Loucy (cell line): ENCODE measurements around the gene KIFC1.

Experiments used
- H2AFZ ChIP-seq: fragments of 200-600 bp; sonication (generic); 2 replicates; pipeline ENCODE4 v1.6.0; 2016; ENCODE audit warnings: antibody characterized with exemption, mild to moderate bottlenecking, low read length, moderate library complexity
- H3F3A ChIP-seq: fragments of 200-600 bp; 2 replicates; pipeline ENCODE4 v1.6.0; 2016; ENCODE audit warnings: antibody characterized with exemption, low read depth, mild to moderate bottlenecking
- H3K27me3 ChIP-seq: fragments of 200-600 bp; sonication (generic); 2 replicates; pipeline ENCODE4 v1.6.1; 2014; ENCODE audit warnings: low read length, mild to moderate bottlenecking; ENCODE audit not compliant: insufficient read depth, poor library complexity, severe bottlenecking
- H3K36me3 ChIP-seq: fragments of 200-600 bp; sonication (generic); 2 replicates; pipeline ENCODE4 v1.6.1; 2016; ENCODE audit warnings: low read length; ENCODE audit not compliant: insufficient read depth
- H3K4me1 ChIP-seq: fragments of 200-600 bp; sonication (generic); 2 replicates; pipeline ENCODE4 v1.5.1; 2014; ENCODE audit warnings: low read length, mild to moderate bottlenecking; ENCODE audit not compliant: insufficient read depth, poor library complexity, severe bottlenecking
- H3K4me2 ChIP-seq: fragments of 200-600 bp; sonication (generic); 2 replicates; pipeline ENCODE4 v1.6.0; 2014; ENCODE audit warnings: antibody characterized with exemption, low read length, low read depth, mild to moderate bottlenecking; ENCODE audit not compliant: poor library complexity, severe bottlenecking
- H3K4me3 ChIP-seq: fragments of 200-600 bp; sonication (generic); 2 replicates; pipeline ENCODE4 v1.5.1; 2014; ENCODE audit warnings: low read length, mild to moderate bottlenecking, mixed read lengths; ENCODE audit not compliant: poor library complexity, severe bottlenecking
- H3K79me2 ChIP-seq: fragments of 200-600 bp; sonication (generic); 2 replicates; pipeline ENCODE4 v1.6.1; 2014; ENCODE audit warnings: low read length; ENCODE audit not compliant: insufficient read depth
- H3K9ac ChIP-seq: fragments of 200-600 bp; sonication (generic); 2 replicates; pipeline ENCODE4 v1.6.0; 2014; ENCODE audit warnings: mild to moderate bottlenecking, low read depth, low read length, moderate library complexity; ENCODE audit not compliant: poor library complexity, severe bottlenecking
- H3K9me2 ChIP-seq: fragments of 200-600 bp; sonication (generic); replicated peaks from 2 replicates; pipeline ENCODE4 v1.6.1; 2016; ENCODE audit warnings: low read depth, low read length, mixed read lengths
- H3K9me3 ChIP-seq: fragments of 200-600 bp; sonication (generic); 2 replicates; pipeline ENCODE4 v1.6.1; 2014; ENCODE audit warnings: mild to moderate bottlenecking, antibody characterized with exemption, low read length, low read depth; ENCODE audit not compliant: insufficient read depth
- H4K20me1 ChIP-seq: fragments of 200-600 bp; sonication (generic); 2 replicates; pipeline ENCODE4 v1.6.0; 2014; ENCODE audit warnings: antibody characterized with exemption, low read length, mild to moderate bottlenecking; ENCODE audit not compliant: insufficient read depth, poor library complexity, severe bottlenecking
- EZH2phosphoT487 ChIP-seq: fragments of 200-600 bp; IDR thresholded peaks from 2 replicates; pipeline ENCODE4 v1.6.1; 2018; ENCODE audit warnings: antibody characterized with exemption, mild to moderate bottlenecking, moderate library complexity, borderline replicate concordance
- TF ChIP-seq, protein P1 (sequence below): fragments of 200-600 bp; sonication (generic); conservative IDR thresholded peaks from 2 replicates; pipeline ENCODE4 v1.5.1; 2014; ENCODE audit warnings: mild to moderate bottlenecking, antibody characterized with exemption, low read length

KIFC1 gene

DNA sequence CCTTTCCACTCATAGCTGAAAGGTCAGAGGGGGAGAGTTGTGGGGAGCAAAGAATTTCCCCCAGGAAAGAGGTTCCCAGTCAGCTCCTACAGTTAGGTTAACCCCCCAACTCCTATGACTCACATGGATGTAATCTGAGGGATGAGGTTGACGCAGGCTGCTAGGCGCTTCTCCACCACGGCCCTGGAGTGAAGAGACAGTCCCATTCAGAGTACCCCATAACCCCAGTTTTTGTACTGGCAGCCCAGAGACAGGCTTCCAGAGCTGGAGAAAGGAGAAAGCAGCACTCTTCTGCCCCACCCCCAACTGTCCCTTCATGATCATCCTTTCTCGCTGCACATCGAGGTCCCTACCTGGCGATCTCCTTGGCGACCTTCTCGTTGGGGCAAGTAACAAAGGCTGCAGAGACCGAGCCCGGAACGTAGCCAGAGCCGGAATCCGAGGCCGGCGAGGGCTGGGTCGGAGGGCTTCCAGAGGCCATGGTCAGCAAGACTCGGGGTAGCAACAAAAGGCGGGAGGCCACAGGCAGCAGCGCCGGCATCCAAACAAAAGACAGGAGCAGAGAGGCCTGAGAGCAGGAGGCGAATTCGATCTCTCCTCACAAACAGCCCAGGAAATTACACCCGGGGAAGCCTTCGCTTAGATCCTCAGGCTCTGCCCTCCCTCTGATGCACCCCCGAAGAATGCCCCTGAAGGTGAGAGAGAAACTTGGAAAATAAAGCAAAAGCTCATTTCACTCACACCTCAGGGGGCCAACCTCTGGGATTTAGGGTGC is 25.7 kb downstream of the KIFC1 start:
- Histone ChIP-seq H3K9me2 (no peaks in the 10 kb centered on the region), H3K36me3 (no peaks in the 10 kb centered on the region; the same call in 1 of the 2 replicates), H3K4me3 (peak overlapping the region; percentile 90), H3K27me3 (no peaks in the 10 kb centered on the region), H3K9me3 (no peaks in the 10 kb centered on the region), H3F3A (no peaks in the 10 kb centered on the region), H3K4me2 (peak overlapping the region; percentile 87), H3K79me2 (peaks cover 59% of the 10 kb centered on the region), H3K9ac (peak overlapping the region; percentile 91), H4K20me1 (peaks cover 38% of the 10 kb centered on the region), H3K4me1 (peaks cover 54% of the 10 kb centered on the region), H2AFZ (peak overlapping the region; percentile 81)
- TF ChIP-seq, protein P1, sequence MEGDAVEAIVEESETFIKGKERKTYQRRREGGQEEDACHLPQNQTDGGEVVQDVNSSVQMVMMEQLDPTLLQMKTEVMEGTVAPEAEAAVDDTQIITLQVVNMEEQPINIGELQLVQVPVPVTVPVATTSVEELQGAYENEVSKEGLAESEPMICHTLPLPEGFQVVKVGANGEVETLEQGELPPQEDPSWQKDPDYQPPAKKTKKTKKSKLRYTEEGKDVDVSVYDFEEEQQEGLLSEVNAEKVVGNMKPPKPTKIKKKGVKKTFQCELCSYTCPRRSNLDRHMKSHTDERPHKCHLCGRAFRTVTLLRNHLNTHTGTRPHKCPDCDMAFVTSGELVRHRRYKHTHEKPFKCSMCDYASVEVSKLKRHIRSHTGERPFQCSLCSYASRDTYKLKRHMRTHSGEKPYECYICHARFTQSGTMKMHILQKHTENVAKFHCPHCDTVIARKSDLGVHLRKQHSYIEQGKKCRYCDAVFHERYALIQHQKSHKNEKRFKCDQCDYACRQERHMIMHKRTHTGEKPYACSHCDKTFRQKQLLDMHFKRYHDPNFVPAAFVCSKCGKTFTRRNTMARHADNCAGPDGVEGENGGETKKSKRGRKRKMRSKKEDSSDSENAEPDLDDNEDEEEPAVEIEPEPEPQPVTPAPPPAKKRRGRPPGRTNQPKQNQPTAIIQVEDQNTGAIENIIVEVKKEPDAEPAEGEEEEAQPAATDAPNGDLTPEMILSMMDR, result no peak
- no peak for TF ChIP-seq EZH2phosphoT487

DNA sequence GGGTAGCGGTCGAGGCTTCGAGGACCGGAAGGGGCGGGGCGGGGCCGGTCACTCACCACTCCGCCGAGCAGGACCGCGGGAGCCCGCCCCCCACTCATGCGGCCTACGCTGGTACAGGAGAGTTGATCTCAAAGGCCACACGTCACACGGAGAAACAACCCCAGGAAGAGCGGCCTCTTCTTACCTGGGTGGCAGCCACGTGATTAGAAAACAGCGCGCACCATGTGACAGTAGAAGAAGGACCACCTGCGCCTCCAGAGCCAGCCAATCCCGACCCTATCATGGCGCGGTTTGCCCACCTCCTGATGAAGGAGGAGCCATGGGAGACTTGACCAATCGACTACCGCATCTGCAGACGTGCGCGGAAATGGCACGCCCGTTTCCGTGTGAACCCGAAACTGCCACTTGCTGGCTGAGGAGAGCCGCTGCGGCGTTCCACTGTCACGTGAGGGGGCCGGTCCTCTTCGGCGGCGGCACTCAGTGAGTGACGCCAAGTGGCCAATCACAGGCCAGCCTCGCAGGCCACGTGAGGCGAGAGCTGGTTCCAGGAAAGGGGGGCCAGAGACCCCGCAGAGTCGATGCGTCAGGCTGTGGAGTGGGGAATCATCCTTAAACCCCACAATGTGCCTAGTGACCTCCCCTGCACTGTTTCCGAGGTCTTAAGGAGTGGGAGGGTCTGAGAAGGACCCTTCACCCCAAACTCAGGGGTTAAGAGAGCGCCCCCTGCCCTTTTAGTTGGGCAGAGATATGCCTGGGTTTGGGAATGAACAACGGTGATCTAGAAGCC is 26.5 kb downstream of the KIFC1 start, which contains the start of gene CUTA:
CUTA (minus strand) TSS at position 205 of the 787 bp plus-strand sequence; CDS start at position 98, 107 bp downstream.
- H3K9ac ChIP-seq, result peak within 1 kb of the TSS; percentile 93
- H3K9me2 ChIP-seq, result no peaks in the 10 kb centered on the region
- peak within 1 kb of the TSS; percentile 81 for H2AFZ ChIP-seq
- H3K4me1 ChIP-seq, result peaks cover 54% of the 10 kb centered on the region
- TF ChIP-seq, protein P1, result peak; percentile 58
- TF ChIP-seq EZH2phosphoT487, result no peak
- H3F3A ChIP-seq, result no peaks in the 10 kb centered on the region
- no peaks in the 10 kb centered on the region for H3K9me3 ChIP-seq
- peak within 1 kb of the TSS; percentile 94 for H3K4me2 ChIP-seq
- peaks cover 38% of the 10 kb centered on the region for H4K20me1 ChIP-seq
- H3K36me3 ChIP-seq, result no peaks in the 10 kb centered on the region; the same call in 1 of the 2 replicates
- peaks cover 52% of the 10 kb centered on the region for H3K79me2 ChIP-seq
- H3K27me3 ChIP-seq, result no peaks in the 10 kb centered on the region
- H3K4me3 ChIP-seq, result peak within 1 kb of the TSS; percentile 90

DNA sequence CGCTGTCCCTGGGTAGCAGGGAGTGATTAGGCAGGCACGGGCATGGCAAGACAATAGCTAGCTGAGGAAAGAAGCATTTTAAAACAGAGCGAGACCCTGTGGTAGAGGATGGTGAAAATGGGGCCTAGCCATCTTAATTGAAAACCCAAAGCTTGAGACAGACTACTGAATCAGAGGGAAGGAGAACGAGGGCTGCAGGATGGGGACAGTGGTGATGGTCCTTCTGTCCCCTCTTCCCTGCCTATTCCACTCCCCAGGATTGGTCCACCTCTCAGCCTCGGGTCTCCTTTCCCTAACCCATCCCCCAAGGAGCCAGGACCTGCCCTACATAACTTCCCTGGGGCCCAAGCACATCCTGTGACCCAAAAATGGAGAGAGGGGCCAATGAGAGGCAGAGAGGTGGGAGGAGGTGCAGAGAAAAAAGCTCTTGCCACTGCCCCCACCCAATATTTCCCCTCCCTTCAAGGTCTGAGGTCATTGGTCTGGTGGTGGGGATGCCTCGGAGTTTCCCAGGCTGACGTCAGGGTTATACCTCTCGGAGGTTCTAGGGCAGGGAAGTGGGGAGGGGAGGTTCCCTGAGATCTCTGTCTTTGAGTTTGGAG is 27.2 kb downstream of the KIFC1 start:
- H3K9ac ChIP-seq, result peak overlapping the region; percentile 93
- no peaks in the 10 kb centered on the region for H3K9me3 ChIP-seq
- H3K4me1 ChIP-seq, result peaks cover 54% of the 10 kb centered on the region
- peaks cover 49% of the 10 kb centered on the region for H3K79me2 ChIP-seq
- H3F3A ChIP-seq, result no peaks in the 10 kb centered on the region
- H4K20me1 ChIP-seq, result peaks cover 38% of the 10 kb centered on the region
- H3K9me2 ChIP-seq, result no peaks in the 10 kb centered on the region
- no peak for TF ChIP-seq EZH2phosphoT487
- TF ChIP-seq, protein P1, result no peak
- H2AFZ ChIP-seq, result peak overlapping the region; percentile 43; the same call in 1 of the 2 replicates
- peak overlapping the region; percentile 94 for H3K4me2 ChIP-seq
- no peaks in the 10 kb centered on the region; the same call in 1 of the 2 replicates for H3K36me3 ChIP-seq
- H3K27me3 ChIP-seq, result no peaks in the 10 kb centered on the region
- H3K4me3 ChIP-seq, result peak overlapping the region; percentile 78
